IMR-90 (cell line): ENCODE data around the gene CACNG8. TPM values are rescaled to one million over a fixed set of nuclear protein-coding genes. Genes with fewer than 3 reads are reported as not detected.

Experiments
- ATAC-seq: fragments of 200-7000 bp; cut with Tn5 transposase; 2 replicates; pipeline ENCODE4 v1.9.1; 2020; ENCODE audit warnings: low read depth, mild to moderate bottlenecking, moderate library complexity
- BruUV-seq: library from RNA; stranded (reverse); fragments of 400-500 nt; replicated peaks from 2 replicates; lab custom pipeline; 2021; lab: Mats Ljungman, UMichigan
- CTCF ChIA-PET: fragments of 300-600 bp; formaldehyde crosslinking; extraction: SDS; loops from one replicate; lab custom pipeline; 2021; ENCODE audit warnings: antibody characterized with exemption; lab: Yijun Ruan, JAX
- POLR2A ChIA-PET: fragments of 300-600 bp; sonication (Branson Sonifier 250); formaldehyde crosslinking; loops from one replicate; lab custom pipeline; 2022; ENCODE audit warnings: antibody characterized with exemption; ENCODE audit not compliant: unreplicated experiment; lab: Charles Lee
- DNase-seq: peaks from one replicate; pipeline ENCODE4 v3.0.0; 2013
- H2AFZ ChIP-seq: replicated peaks from 2 replicates; pipeline ENCODE3; 2013; ENCODE audit warnings: low read length, mild to moderate bottlenecking; ENCODE audit not compliant: poor library complexity
- H2AK5ac ChIP-seq: 2 replicates; pipeline ENCODE4 v1.6.1; 2013; ENCODE audit warnings: low read depth, low read length, inconsistent platforms
- H2AK9ac ChIP-seq: replicated peaks from 2 replicates; pipeline ENCODE3; 2013; ENCODE audit warnings: mild to moderate bottlenecking, low read depth, low read length, moderate library complexity; ENCODE audit not compliant: poor library complexity
- H2BK120ac ChIP-seq: 2 replicates; pipeline ENCODE4 v1.6.1; 2013; ENCODE audit warnings: low read depth, low read length, inconsistent platforms
- H2BK15ac ChIP-seq: 3 replicates; pipeline ENCODE4 v1.6.1; 2013; ENCODE audit warnings: low read depth, low read length, inconsistent platforms
- H2BK20ac ChIP-seq: 2 replicates; pipeline ENCODE4 v1.6.1; 2013; ENCODE audit warnings: low read depth, mild to moderate bottlenecking, inconsistent platforms, low read length, moderate library complexity
- H2BK5ac ChIP-seq: 2 replicates; pipeline ENCODE4 v1.6.1; 2013; ENCODE audit warnings: mild to moderate bottlenecking, low read depth, low read length, inconsistent platforms; ENCODE audit not compliant: poor library complexity, severe bottlenecking
- H3K14ac ChIP-seq: replicated peaks from 2 replicates; pipeline ENCODE4 v1.6.1; 2013; ENCODE audit warnings: low read depth, low read length, inconsistent platforms
- H3K18ac ChIP-seq: 2 replicates; pipeline ENCODE4 v1.6.1; 2013; ENCODE audit warnings: low read depth, low read length, control low read depth
- H3K23ac ChIP-seq: 2 replicates; pipeline ENCODE4 v1.6.1; 2013; ENCODE audit warnings: low read depth, low read length, inconsistent platforms
- H3K27ac ChIP-seq: 2 replicates; pipeline ENCODE4 v1.5.1; 2013; ENCODE audit warnings: mild to moderate bottlenecking, control low read depth, low read length; ENCODE audit not compliant: insufficient read depth
- H3K27me3 ChIP-seq: 2 replicates; pipeline ENCODE4 v1.6.1; 2013; ENCODE audit warnings: low read length; ENCODE audit not compliant: control insufficient read depth, insufficient read depth
- H3K36me3 ChIP-seq: 2 replicates; pipeline ENCODE4 v1.6.1; 2013; ENCODE audit warnings: low read length, mixed read lengths; ENCODE audit not compliant: control insufficient read depth, insufficient read depth
- H3K4ac ChIP-seq: 2 replicates; pipeline ENCODE4 v1.6.1; 2013; ENCODE audit warnings: low read depth, low read length, inconsistent platforms
- H3K4me1 ChIP-seq: 2 replicates; pipeline ENCODE4 v1.6.1; 2013; ENCODE audit warnings: low read length, mixed read lengths; ENCODE audit not compliant: control insufficient read depth, insufficient read depth
- H3K4me2 ChIP-seq: 2 replicates; pipeline ENCODE4 v1.6.1; 2013; ENCODE audit warnings: low read depth, mild to moderate bottlenecking, control low read depth, low read length, moderate library complexity
- H3K4me3 ChIP-seq: 2 replicates; pipeline ENCODE4 v1.5.1; 2013; ENCODE audit warnings: low read depth, mild to moderate bottlenecking, control low read depth, low read length, moderate library complexity; ENCODE audit not compliant: insufficient read depth
- H3K56ac ChIP-seq: 2 replicates; pipeline ENCODE4 v1.6.1; 2013; ENCODE audit warnings: low read length, inconsistent platforms; ENCODE audit not compliant: insufficient read depth; ENCODE audit errors: extremely low read depth
- H3K79me1 ChIP-seq, 2 experiments: 2 replicates each; pipeline ENCODE4 v1.6.1; 2013; ENCODE audit warnings: low read length in 2 of 2, inconsistent platforms in 1 of 2, low read depth in 1 of 2
- H3K9ac ChIP-seq: 2 replicates; pipeline ENCODE4 v1.6.1; 2013; ENCODE audit warnings: low read depth, low read length, control low read depth
- H3K9me1 ChIP-seq: 2 replicates; pipeline ENCODE4 v1.6.1; 2013; ENCODE audit warnings: low read length, inconsistent platforms; ENCODE audit not compliant: insufficient read depth
- H3K9me3 ChIP-seq: 2 replicates; pipeline ENCODE4 v1.6.1; 2013; ENCODE audit warnings: low read length; ENCODE audit not compliant: control insufficient read depth, insufficient read depth
- H4K20me1 ChIP-seq: 2 replicates; pipeline ENCODE4 v1.6.1; 2013; ENCODE audit warnings: low read length, inconsistent platforms; ENCODE audit not compliant: insufficient read depth
- H4K5ac ChIP-seq: 2 replicates; pipeline ENCODE4 v1.6.1; 2013; ENCODE audit warnings: mild to moderate bottlenecking, low read depth, low read length, control low read depth
- H4K8ac ChIP-seq, 2 experiments: 2 replicates each; pipeline ENCODE4 v1.6.1; 2013; ENCODE audit warnings: low read depth in 2 of 2, low read length in 2 of 2, control low read depth in 1 of 2, inconsistent platforms in 1 of 2
- H4K91ac ChIP-seq: 2 replicates; pipeline ENCODE4 v1.6.1; 2013; ENCODE audit warnings: low read depth, low read length, inconsistent platforms; ENCODE audit not compliant: insufficient read depth
- BHLHE40 ChIP-seq: fragments of 150-350 bp; IDR thresholded peaks from 2 replicates; pipeline ENCODE4 v1.6.1; 2016; ENCODE audit warnings: mild to moderate bottlenecking, low read depth, low read length
- CEBPB ChIP-seq: IDR thresholded peaks from 2 replicates; pipeline ENCODE4 v1.6.1; 2012; ENCODE audit warnings: low read depth, low read length, improper control_type of control experiment
- CHD1 ChIP-seq: IDR thresholded peaks from 2 replicates; pipeline ENCODE4 v1.6.1; 2012; ENCODE audit warnings: low read depth, low read length, improper control_type of control experiment
- FOS ChIP-seq: fragments of 150-350 bp; IDR thresholded peaks from 2 replicates; pipeline ENCODE4 v1.6.1; 2016; ENCODE audit warnings: low read depth, low read length
- MAFK ChIP-seq: IDR thresholded peaks from 2 replicates; pipeline ENCODE4 v1.6.1; 2012; ENCODE audit warnings: low read depth, low read length, improper control_type of control experiment
- NFE2L2 ChIP-seq: fragments of 150-350 bp; IDR thresholded peaks from 2 replicates; pipeline ENCODE4 v1.6.1; 2016; ENCODE audit warnings: low read depth, mild to moderate bottlenecking, low read length
- POLR2A ChIP-seq: IDR thresholded peaks from 2 replicates; pipeline ENCODE4 v1.6.1; 2012; ENCODE audit warnings: mild to moderate bottlenecking, low read depth, low read length
- RCOR1 ChIP-seq: IDR thresholded peaks from 2 replicates; pipeline ENCODE4 v1.6.1; 2012; ENCODE audit warnings: mild to moderate bottlenecking, low read length, improper control_type of control experiment; ENCODE audit not compliant: insufficient replicate concordance
- RFX5 ChIP-seq: IDR thresholded peaks from 2 replicates; pipeline ENCODE4 v1.8.0; 2012; ENCODE audit warnings: low read depth, mild to moderate bottlenecking, low read length, moderate library complexity
- SMC3 ChIP-seq: fragments of 150-350 bp; IDR thresholded peaks from 2 replicates; pipeline ENCODE4 v1.6.1; 2016; ENCODE audit warnings: low read depth, mild to moderate bottlenecking, antibody characterized with exemption, low read length, moderate library complexity
- WGBS, 2 experiments: methylation state at CpG; one replicate each; pipeline versions ENCODE4 v1.1.5 to v1.1.7; 2013; ENCODE audit warnings: missing lambda C conversion rate in 2 of 2; ENCODE audit not compliant: insufficient read length in 1 of 2; ENCODE audit errors: extremely low coverage in 2 of 2; 5-methylcytosine and 5-hydroxymethylcytosine counted together
- dilution Hi-C: fragments of 300-500 bp; cut with HindIII; formaldehyde crosslinking; loops from one replicate; pipeline ENCODE4 v1.14.3; 2018; ENCODE audit warnings: low sequenced_read_pairs; ENCODE audit not compliant: unreplicated experiment
- in situ Hi-C: fragments of 300-500 bp; cut with MboI; formaldehyde crosslinking; loops from 3 replicates; pipeline ENCODE4 v1.14.3; 2019; ENCODE audit warnings: low sequenced_read_pairs, inconsistent platforms, mixed read lengths
- intact Hi-C: fragments of 100-400 bp; cut with micrococcal nuclease; formaldehyde crosslinking; loops from 2 replicates; pipeline ENCODE4 v1.10.0; 2022
- polyA plus RNA-seq, 3 experiments: library from polyadenylated mRNA; depleted of rRNA; stranded (reverse); fragments of >200 nt; gene quantifications; 2 replicates each; pipeline ENCODE4 v1.2.3, GENCODE V29; 2012; ENCODE audit warnings: low replicate concordance in 1 of 3
- total RNA-seq: library from RNA; depleted of rRNA; stranded (reverse); fragments of >200 nt; gene quantifications from 2 replicates; pipeline ENCODE4 v1.2.3, GENCODE V29; 2012
- TF ChIP-seq, protein P1 (sequence below): conservative IDR thresholded peaks from 2 replicates; pipeline ENCODE4 v1.5.1; 2012; ENCODE audit warnings: mild to moderate bottlenecking, low read depth, low read length, improper control_type of control experiment

CACNG8 gene
- total and polyA plus RNA-seq, 2 of the 4 experiments (the other 2 are of a cell fraction) = 0.15 TPM; not detected in 1

DNA sequence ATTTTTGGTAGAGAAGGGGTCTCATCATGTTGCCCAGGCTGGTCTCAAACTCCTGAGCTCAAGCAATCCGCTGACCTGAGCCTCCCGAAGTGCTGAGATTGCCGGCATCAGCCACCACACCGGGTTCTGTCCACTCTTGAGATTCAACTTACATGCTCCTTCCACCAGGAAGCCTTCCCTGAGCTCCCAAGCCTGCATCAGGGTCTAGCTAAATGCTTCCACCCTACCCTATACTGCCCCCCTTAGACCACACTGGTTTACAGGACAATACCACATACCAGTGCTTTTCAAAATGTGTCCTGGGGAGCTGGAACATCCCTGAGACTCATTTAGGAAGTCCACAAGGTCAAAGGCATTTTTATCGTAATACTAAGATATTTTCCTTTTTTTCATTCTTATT lies 15.1 kb upstream of the CACNG8 start:
- no peak overlapping the region for H2AFZ ChIP-seq
- dilution Hi-C loops = no loop called here
- H3K4me3 ChIP-seq = no peak overlapping the region
- H2BK5ac ChIP-seq = no peak overlapping the region
- H3K18ac ChIP-seq = no peak overlapping the region
- H2BK120ac ChIP-seq = no peak overlapping the region
- no peak overlapping the region for H2AK9ac ChIP-seq
- H3K14ac ChIP-seq = no peak overlapping the region
- H3K27ac ChIP-seq = no peak overlapping the region
- no peak overlapping the region for H3K9ac ChIP-seq
- H4K91ac ChIP-seq = no peak overlapping the region
- H2AK5ac ChIP-seq = no peak overlapping the region
- in situ Hi-C loops = no loop called here
- CTCF ChIA-PET = interaction anchor here (0.6 kb wide), 1 partner anchor 362 kb away, joined by 3 read pairs; no protein-coding TSS in a partner anchor
- H3K4me1 ChIP-seq = no peaks in the 10 kb centered on the region
- no peaks in the 10 kb centered on the region for H3K79me1 ChIP-seq
- H4K8ac ChIP-seq = no peak overlapping the region
- no peak for DNase-seq
- H3K4me2 ChIP-seq = no peak overlapping the region
- no peaks in the 10 kb centered on the region for H4K20me1 ChIP-seq
- no peak overlapping the region for H2BK15ac ChIP-seq
- POLR2A ChIA-PET = no interaction called here
- H3K4ac ChIP-seq = no peak overlapping the region
- no peak overlapping the region for H4K5ac ChIP-seq
- TF ChIP-seq SMC3 (no peak), CHD1 (no peak), POLR2A (no peak), RFX5 (no peak), BHLHE40 (no peak), FOS (no peak), MAFK (no peak), NFE2L2 (no peak), RCOR1 (no peak), CEBPB (no peak)
- TF ChIP-seq, protein P1, sequence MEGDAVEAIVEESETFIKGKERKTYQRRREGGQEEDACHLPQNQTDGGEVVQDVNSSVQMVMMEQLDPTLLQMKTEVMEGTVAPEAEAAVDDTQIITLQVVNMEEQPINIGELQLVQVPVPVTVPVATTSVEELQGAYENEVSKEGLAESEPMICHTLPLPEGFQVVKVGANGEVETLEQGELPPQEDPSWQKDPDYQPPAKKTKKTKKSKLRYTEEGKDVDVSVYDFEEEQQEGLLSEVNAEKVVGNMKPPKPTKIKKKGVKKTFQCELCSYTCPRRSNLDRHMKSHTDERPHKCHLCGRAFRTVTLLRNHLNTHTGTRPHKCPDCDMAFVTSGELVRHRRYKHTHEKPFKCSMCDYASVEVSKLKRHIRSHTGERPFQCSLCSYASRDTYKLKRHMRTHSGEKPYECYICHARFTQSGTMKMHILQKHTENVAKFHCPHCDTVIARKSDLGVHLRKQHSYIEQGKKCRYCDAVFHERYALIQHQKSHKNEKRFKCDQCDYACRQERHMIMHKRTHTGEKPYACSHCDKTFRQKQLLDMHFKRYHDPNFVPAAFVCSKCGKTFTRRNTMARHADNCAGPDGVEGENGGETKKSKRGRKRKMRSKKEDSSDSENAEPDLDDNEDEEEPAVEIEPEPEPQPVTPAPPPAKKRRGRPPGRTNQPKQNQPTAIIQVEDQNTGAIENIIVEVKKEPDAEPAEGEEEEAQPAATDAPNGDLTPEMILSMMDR = no peak
- H3K36me3 ChIP-seq = no peaks in the 10 kb centered on the region
- no peak overlapping the region for H3K56ac ChIP-seq
- intact Hi-C loops = no loop called here
- H3K23ac ChIP-seq = no peak overlapping the region
- H3K27me3 ChIP-seq = peaks cover 3% of the 10 kb centered on the region; the same call in 1 of the 2 replicates
- no CpG with 5 or more reads among the region's 5 CpGs for WGBS, 2 experiments
- no peaks in the 10 kb centered on the region; the same call in 1 of the 2 replicates for H3K9me3 ChIP-seq
- H2BK20ac ChIP-seq = no peak overlapping the region
- BruUV-seq = no TSS peak
- H3K9me1 ChIP-seq = no peaks in the 10 kb centered on the region; the same call in 1 of the 2 replicates
- ATAC-seq = no peak
